PC-9 (cell line): Measurements from ENCODE around the gene GRM8. TPM values are rescaled to one million over a fixed set of nuclear protein-coding genes. Genes with fewer than 3 reads are reported as not detected.

Experiments used
- BruUV-seq: library from RNA; stranded (reverse); fragments of 400-500 nt; replicated peaks from 2 replicates; lab custom pipeline; 2021; lab: Mats Ljungman, UMichigan
- CTCF ChIA-PET: fragments of 300-600 bp; sonication (Branson Sonifier 250); formaldehyde crosslinking; loops from one replicate; lab custom pipeline; 2022; ENCODE audit warnings: antibody characterized with exemption; lab: Charles Lee
- POLR2A ChIA-PET: fragments of 300-600 bp; sonication (Branson Sonifier 250); formaldehyde crosslinking; loops from one replicate; lab custom pipeline; 2022; ENCODE audit warnings: antibody characterized with exemption; ENCODE audit not compliant: unreplicated experiment; lab: Charles Lee
- DNase-seq, 2 experiments: peaks; one replicate each; pipeline versions ENCODE4 v3.0.0 to v3.0.0-alpha.2; 2015 to 2022; ENCODE audit warnings: mixed read lengths in 1 of 2
- H2AFZ ChIP-seq: fragments of 200-600 bp; sonication (generic); 2 replicates; pipeline ENCODE4 v1.8.1; 2017; ENCODE audit warnings: antibody characterized with exemption
- H3F3A ChIP-seq: fragments of 200-600 bp; sonication (generic); 2 replicates; pipeline ENCODE4 v1.8.1; 2017; ENCODE audit warnings: antibody characterized with exemption, mild to moderate bottlenecking, low read depth; ENCODE audit not compliant: insufficient read depth
- H3K27ac ChIP-seq: fragments of 200-600 bp; sonication (generic); 2 replicates; pipeline ENCODE4 v1.6.1; 2016; ENCODE audit warnings: mixed run types
- H3K27me3 ChIP-seq: fragments of 200-600 bp; sonication (generic); 2 replicates; pipeline ENCODE4 v1.6.1; 2016; ENCODE audit warnings: low read depth, mixed run types; ENCODE audit not compliant: insufficient read depth
- H3K36me3 ChIP-seq: fragments of 200-600 bp; sonication (generic); 2 replicates; pipeline ENCODE4 v1.6.1; 2016; ENCODE audit warnings: low read depth, mixed run types
- H3K4me1 ChIP-seq: fragments of 200-600 bp; sonication (generic); replicated peaks from 2 replicates; pipeline ENCODE4 v1.6.1; 2016; ENCODE audit warnings: mixed run types; ENCODE audit not compliant: insufficient read depth
- H3K4me2 ChIP-seq: fragments of 200-600 bp; sonication (generic); 2 replicates; pipeline ENCODE4 v1.6.1; 2017; ENCODE audit warnings: mixed run types
- H3K4me3 ChIP-seq: fragments of 200-600 bp; sonication (generic); 2 replicates; pipeline ENCODE4 v1.6.1; 2016; ENCODE audit warnings: mixed run types
- H3K79me2 ChIP-seq: fragments of 200-600 bp; sonication (generic); 2 replicates; pipeline ENCODE4 v1.6.1; 2017; ENCODE audit warnings: low read depth, mixed run types
- H3K9me2 ChIP-seq: fragments of 200-600 bp; sonication (generic); 2 replicates; pipeline ENCODE4 v1.8.1; 2017; ENCODE audit warnings: mild to moderate bottlenecking; ENCODE audit not compliant: insufficient read depth
- H3K9me3 ChIP-seq: fragments of 200-600 bp; sonication (generic); 2 replicates; pipeline ENCODE4 v1.8.1; 2016; ENCODE audit warnings: low read depth; ENCODE audit not compliant: insufficient read depth
- H4K20me1 ChIP-seq: fragments of 200-600 bp; sonication (generic); 2 replicates; pipeline ENCODE4 v1.8.1; 2017; ENCODE audit not compliant: insufficient read depth
- CTCF ChIP-seq: fragments of 200-600 bp; sonication (generic); conservative IDR thresholded peaks from 2 replicates; pipeline ENCODE4 v1.6.1; 2017; ENCODE audit warnings: mixed run types, antibody characterized with exemption, mild to moderate bottlenecking, moderate library complexity
- EZH2 ChIP-seq: fragments of 200-600 bp; sonication (generic); IDR thresholded peaks from 2 replicates; pipeline ENCODE4 v1.8.0; 2017; ENCODE audit warnings: antibody characterized with exemption, low read depth
- intact Hi-C: fragments of 100-400 bp; cut with micrococcal nuclease; formaldehyde crosslinking; loops from one replicate; pipeline ENCODE4 v1.10.0; 2022; ENCODE audit not compliant: unreplicated experiment
- total RNA-seq: library from RNA; stranded (reverse); gene quantifications from 2 replicates; pipeline ENCODE4 v1.2.3, GENCODE V29; 2021

GRM8 gene
- total RNA-seq, 1 experiment from 2014 or later, result not detected

GRCh38 chr7:127151379-127151778 is 101.4 kb downstream of the GRM8 start:
- TF ChIP-seq EZH2 (no peak), CTCF (no peak)
- no peaks in the 10 kb centered on the region for H4K20me1 ChIP-seq
- no peaks in the 10 kb centered on the region for H3K9me3 ChIP-seq
- intact Hi-C loops, result no loop called here
- H3F3A ChIP-seq, result no peaks in the 10 kb centered on the region
- H2AFZ ChIP-seq, result no peak overlapping the region
- no peaks in the 10 kb centered on the region for H3K4me1 ChIP-seq
- H3K36me3 ChIP-seq, result no peaks in the 10 kb centered on the region
- ChIA-PET CTCF (no interaction called here), POLR2A (no interaction called here)
- H3K4me3 ChIP-seq, result no peak overlapping the region
- H3K79me2 ChIP-seq, result no peaks in the 10 kb centered on the region
- no peaks in the 10 kb centered on the region for H3K27me3 ChIP-seq
- no TSS peak for BruUV-seq
- H3K27ac ChIP-seq, result no peak overlapping the region
- H3K4me2 ChIP-seq, result no peak overlapping the region
- no peaks in the 10 kb centered on the region for H3K9me2 ChIP-seq
- DNase-seq, result no peak

GRCh38 chr7:127150543-127150942 is 102.2 kb downstream of the GRM8 start:
- TF ChIP-seq EZH2, result no peak
- TF ChIP-seq CTCF, result no peak
- Histone ChIP-seq H3F3A (no peaks in the 10 kb centered on the region), H3K4me2 (no peak overlapping the region), H2AFZ (no peak overlapping the region), H3K36me3 (no peaks in the 10 kb centered on the region), H4K20me1 (no peaks in the 10 kb centered on the region), H3K9me3 (no peaks in the 10 kb centered on the region), H3K27ac (no peak overlapping the region), H3K79me2 (no peaks in the 10 kb centered on the region), H3K27me3 (no peaks in the 10 kb centered on the region), H3K4me1 (no peaks in the 10 kb centered on the region), H3K4me3 (no peak overlapping the region), H3K9me2 (no peaks in the 10 kb centered on the region)
- BruUV-seq, result no TSS peak
- intact Hi-C loops, result no loop called here
- POLR2A ChIA-PET, result no interaction called here
- CTCF ChIA-PET, result no interaction called here
- DNase-seq, result no peak

GRCh38 chr7:127146746-127147536 is 105.8 kb downstream of the GRM8 start:
- Histone ChIP-seq H3K27me3 (no peaks in the 10 kb centered on the region), H3K27ac (no peak overlapping the region), H3K4me1 (no peaks in the 10 kb centered on the region), H3K4me3 (no peak overlapping the region), H2AFZ (no peak overlapping the region), H3K9me3 (no peaks in the 10 kb centered on the region), H3K9me2 (no peaks in the 10 kb centered on the region), H4K20me1 (no peaks in the 10 kb centered on the region), H3F3A (no peaks in the 10 kb centered on the region), H3K36me3 (no peaks in the 10 kb centered on the region), H3K79me2 (no peaks in the 10 kb centered on the region), H3K4me2 (no peak overlapping the region)
- DNase-seq, result no peak
- no TSS peak for BruUV-seq
- TF ChIP-seq EZH2 (no peak), CTCF (no peak)
- POLR2A ChIA-PET, result no interaction called here
- intact Hi-C loops, result no loop called here
- CTCF ChIA-PET, result no interaction called here
